Aorta (tissue), 5 donors: Measurements from ENCODE around the gene EWSR1. TPM values are rescaled to one million over a fixed set of nuclear protein-coding genes. Genes with fewer than 3 reads are reported as not detected.

Source experiments
- ATAC-seq: fragments of 200-7000 bp; cut with Tn5 transposase; one replicate; pipeline ENCODE4 v1.9.1; 2022; ENCODE audit warnings: moderate library complexity; ENCODE audit not compliant: low FRiP score
- DNase-seq, 2 donors: peaks; one replicate each; pipeline ENCODE4 v3.0.0-alpha.2; 2020
- H3K27ac ChIP-seq, 2 donors: one replicate each; pipeline ENCODE4 v1.5.1; 2013; ENCODE audit warnings: low read length in 2 of 2, mild to moderate bottlenecking in 2 of 2, moderate library complexity in 2 of 2, control low read depth in 1 of 2, inconsistent platforms in 1 of 2, low read depth in 1 of 2
- H3K27me3 ChIP-seq, 2 donors: one replicate each; pipeline ENCODE4 v1.6.1; 2013; ENCODE audit warnings: control low read depth in 1 of 2, low read length in 1 of 2, mild to moderate bottlenecking in 1 of 2, moderate library complexity in 1 of 2; ENCODE audit not compliant: insufficient read depth in 2 of 2, control insufficient read depth in 1 of 2
- H3K36me3 ChIP-seq, 2 donors: one replicate each; pipeline ENCODE4 v1.6.1; 2013; ENCODE audit warnings: control low read depth in 1 of 2, low read length in 1 of 2, mild to moderate bottlenecking in 1 of 2; ENCODE audit not compliant: insufficient read depth in 2 of 2, control insufficient read depth in 1 of 2
- H3K4me1 ChIP-seq, 2 donors: one replicate each; pipeline ENCODE4 v1.6.1; 2013; ENCODE audit warnings: low read length in 2 of 2, control low read depth in 1 of 2, mild to moderate bottlenecking in 1 of 2, moderate library complexity in 1 of 2; ENCODE audit not compliant: insufficient read depth in 2 of 2, control insufficient read depth in 1 of 2
- H3K4me3 ChIP-seq, 2 donors: one replicate each; pipeline ENCODE4 v1.5.1; 2013; ENCODE audit warnings: low read length in 2 of 2, control low read depth in 1 of 2, mild to moderate bottlenecking in 1 of 2
- H3K9me3 ChIP-seq: one replicate; pipeline ENCODE4 v1.6.1; 2013; ENCODE audit warnings: mild to moderate bottlenecking, low read length; ENCODE audit not compliant: control insufficient read depth
- WGBS, 2 donors: extraction: QIAGEN DNeasy Blood & Tissue Kit; methylation state at CpG; one replicate each; pipeline ENCODE4 v1.1.7; 2013; 5-methylcytosine and 5-hydroxymethylcytosine counted together
- intact Hi-C, 2 donors: fragments of 100-400 bp; cut with DNase I; formaldehyde crosslinking; loops; one replicate each; pipeline versions ENCODE4 v1.14.2 to v1.15.0; 2022
- polyA plus RNA-seq, 2 donors: library from polyadenylated mRNA; stranded (reverse); fragments of 200-250 nt; gene quantifications; one replicate each; pipeline ENCODE4 v1.2.3, GENCODE V29; 2013
- total RNA-seq, 2 donors: library from RNA; stranded (reverse); fragmentation: NEBNext Ultra II Directional; extraction: Animal tissue kit (Norgen Biotek cat#: 25700); gene quantifications; one replicate each; pipeline ENCODE4 v1.2.1, GENCODE V29; 2021
- donor health status: healthy with polysubstance abuse.
- donor health status: Bipolar disorder and iron deficiency.
- donor health status: DM: no; HTN: no; CAD: no.
- donor health status: DM: no; HTN: no; CAD: no.
- donor health status: DM: yes; HTN: yes; CAD: no.

Gene EWSR1
- total and polyA plus RNA-seq, 4 donors: 74.8 to 207 (median 180) TPM

DNA sequence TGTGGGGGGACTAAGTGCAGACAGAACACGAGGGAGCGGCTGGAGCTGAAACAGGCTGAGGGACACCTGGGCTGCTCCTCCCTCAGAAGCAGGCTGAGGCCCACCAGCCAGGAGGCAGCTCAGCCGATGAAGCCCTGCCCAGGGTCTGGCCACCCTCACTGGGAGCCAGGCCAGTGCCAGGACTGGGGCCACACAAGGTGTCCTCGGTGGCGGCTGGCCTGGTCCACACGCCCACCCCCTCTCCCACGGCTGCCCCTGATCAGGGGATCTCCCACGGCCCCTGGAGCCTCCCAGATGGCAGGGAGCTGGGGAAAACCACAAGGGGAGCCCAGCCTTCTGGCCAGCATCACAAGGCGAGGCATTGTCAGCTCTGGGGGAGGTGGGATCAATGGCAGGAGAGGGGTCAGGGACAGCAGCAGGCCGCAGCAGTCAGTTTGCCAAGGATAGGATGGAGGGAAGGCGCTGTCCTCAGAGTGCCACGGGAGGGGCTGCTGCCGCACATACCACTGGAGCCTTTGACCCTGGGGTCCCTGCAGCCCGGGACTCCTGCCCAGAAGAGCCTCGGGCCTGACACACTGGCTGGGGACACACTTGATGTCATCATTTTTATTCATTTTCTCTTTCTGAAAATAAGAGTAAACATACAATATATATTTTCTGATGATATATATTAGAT, 59.2 kb downstream of the EWSR1 start:
- intact Hi-C loops: no loop called here
- Histone ChIP-seq H3K27ac (no peak overlapping the region), H3K9me3 (no peaks in the 10 kb centered on the region), H3K27me3 (no peaks in the 10 kb centered on the region), H3K4me1 (no peaks in the 10 kb centered on the region), H3K4me3 (no peak overlapping the region), H3K36me3 (peaks cover 0 to 4% of the 10 kb centered on the region in 2 donors)
- DNase-seq (peak in 1 of 2 donors; percentile 51), ATAC-seq (peak; percentile 5)
- 86% methylated on average over 15 of the region's 15 CpGs for WGBS, 2 donors

DNA sequence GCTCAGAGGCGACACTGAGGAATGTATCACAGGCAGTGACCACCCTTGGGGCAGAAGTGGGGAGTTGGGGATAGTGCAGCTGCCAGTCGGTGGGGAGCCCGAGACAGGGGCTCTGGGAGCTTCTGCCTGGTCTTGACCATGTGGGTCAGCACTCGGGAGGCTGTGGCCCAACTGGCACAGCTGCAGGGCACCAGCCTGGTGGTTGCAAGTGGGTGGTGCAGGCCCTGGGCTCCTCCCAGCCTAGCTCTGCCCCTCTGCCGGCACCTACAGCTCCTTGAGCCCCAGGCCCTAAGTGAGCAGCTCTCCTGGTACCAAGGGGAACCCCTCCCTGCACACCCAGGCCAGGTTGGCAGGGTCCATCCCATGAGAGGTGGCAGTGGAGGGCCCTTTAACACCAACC, 60.0 kb downstream of the EWSR1 start:
- H3K27me3 ChIP-seq: no peaks in the 10 kb centered on the region
- no peak for ATAC-seq
- H3K36me3 ChIP-seq: peaks cover 0 to 7% of the 10 kb centered on the region in 2 donors
- no peaks in the 10 kb centered on the region for H3K9me3 ChIP-seq
- no peaks in the 10 kb centered on the region for H3K4me1 ChIP-seq
- H3K4me3 ChIP-seq: no peak overlapping the region
- DNase-seq: peak in 1 of 2 donors; percentile 63
- WGBS, 2 donors: 83 to 95% methylated on average over 4 to 5 of the region's 5 CpGs
- intact Hi-C loops: no loop called here
- H3K27ac ChIP-seq: no peak overlapping the region

DNA sequence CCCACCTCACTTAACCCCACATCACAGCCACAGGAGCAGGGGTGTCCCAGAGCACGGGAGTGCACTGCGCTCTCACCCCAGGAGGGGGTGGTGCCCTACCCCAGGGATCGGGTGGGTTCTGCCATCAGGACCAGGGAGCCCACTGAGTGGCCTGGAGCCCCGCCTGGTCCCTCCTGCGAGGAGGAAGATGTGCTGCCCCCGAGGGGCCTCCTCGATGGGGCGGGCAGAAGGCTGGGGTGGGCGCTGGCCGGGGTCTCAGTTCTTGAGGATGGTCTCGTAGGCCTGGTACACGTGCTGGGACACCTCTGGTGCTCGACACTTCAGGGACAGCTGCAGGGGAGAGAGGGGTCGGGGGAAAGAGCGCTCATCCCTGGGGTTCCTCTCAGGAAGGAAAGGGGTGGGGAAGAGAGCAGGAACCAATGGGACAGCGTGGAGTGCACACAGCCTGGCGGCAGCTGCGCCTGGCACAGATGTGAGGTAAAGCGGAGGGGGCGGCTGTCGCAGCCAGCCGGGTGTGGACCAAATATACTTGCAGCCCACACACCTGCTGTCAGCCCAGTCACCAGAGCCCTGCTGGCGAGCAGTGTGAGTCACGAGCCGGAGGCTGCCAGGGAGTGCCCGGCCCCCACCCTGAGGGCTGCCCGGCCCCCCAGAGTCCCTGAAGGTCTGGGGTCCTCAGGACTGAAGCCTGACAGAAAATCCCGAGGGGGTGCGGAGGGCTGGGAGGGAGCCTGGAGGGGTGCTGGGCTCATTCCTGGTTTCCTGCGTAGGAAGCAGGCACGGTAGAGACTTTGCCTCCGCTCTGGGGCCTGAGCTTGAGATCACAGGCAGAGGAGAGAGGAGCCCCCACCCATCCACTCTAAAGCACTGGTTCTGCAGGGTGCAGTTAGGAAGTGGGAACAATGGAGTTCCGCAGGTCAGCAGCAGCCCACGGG, 60.8 kb downstream of the EWSR1 start:
- no peaks in the 10 kb centered on the region for H3K9me3 ChIP-seq
- ATAC-seq: no peak
- no peaks in the 10 kb centered on the region for H3K4me1 ChIP-seq
- no peak overlapping the region for H3K4me3 ChIP-seq
- H3K27me3 ChIP-seq: no peaks in the 10 kb centered on the region
- DNase-seq: no peak
- H3K36me3 ChIP-seq: peaks cover 0 to 8% of the 10 kb centered on the region in 2 donors
- 85 to 86% methylated on average over 34 of the region's 34 CpGs for WGBS, 2 donors
- no peak overlapping the region for H3K27ac ChIP-seq
- intact Hi-C loops: no loop called here

DNA sequence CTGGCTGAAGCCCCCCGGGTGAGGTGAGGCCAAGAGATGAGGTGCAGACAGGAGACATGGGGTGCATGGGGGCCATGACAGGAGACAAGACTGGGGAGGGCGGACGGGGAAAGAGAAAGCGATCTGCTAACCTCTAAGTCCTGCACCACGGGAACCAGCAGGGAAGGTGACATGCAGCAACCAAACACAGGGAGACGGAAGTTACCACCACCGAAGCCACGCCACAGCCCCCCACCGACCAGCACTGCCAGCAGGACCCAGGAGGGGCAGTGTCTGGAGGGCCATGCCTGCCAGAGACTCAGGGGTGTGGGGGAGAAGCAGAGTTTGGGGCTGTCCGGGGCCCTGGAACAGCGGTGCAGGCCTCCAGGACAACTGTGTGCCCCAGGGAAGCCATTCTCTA, 61.5 kb downstream of the EWSR1 start:
- ATAC-seq (no peak), DNase-seq (no peak)
- intact Hi-C loops: no loop called here
- Histone ChIP-seq H3K4me3 (no peak overlapping the region), H3K27me3 (no peaks in the 10 kb centered on the region), H3K27ac (no peak overlapping the region), H3K36me3 (peaks cover 0 to 8% of the 10 kb centered on the region in 2 donors), H3K9me3 (no peaks in the 10 kb centered on the region), H3K4me1 (no peaks in the 10 kb centered on the region)
- WGBS, 2 donors: 86 to 92% methylated on average over 11 of the region's 11 CpGs

DNA sequence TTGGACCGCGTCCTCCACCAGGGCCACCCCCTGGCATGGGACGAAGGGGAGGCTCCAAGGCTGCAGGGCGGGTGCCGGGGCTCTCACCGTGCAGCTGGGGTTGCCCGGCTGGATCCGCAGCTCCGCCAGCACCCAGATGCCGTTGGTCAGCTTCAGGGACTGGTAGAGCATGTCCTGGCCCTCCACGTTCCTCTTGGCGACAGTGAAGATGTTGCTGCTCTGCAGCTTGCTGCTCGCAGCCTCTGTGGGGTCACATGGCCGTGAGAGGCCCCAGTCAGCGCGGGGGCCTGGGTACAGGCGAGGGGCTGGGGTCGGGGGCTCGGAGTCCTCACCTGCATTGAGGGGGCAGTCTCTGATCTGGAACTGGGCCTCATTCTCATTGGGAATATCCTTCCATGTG, 62.2 kb downstream of the EWSR1 start:
- 86 to 88% methylated on average over 19 of the region's 19 CpGs for WGBS, 2 donors

DNA sequence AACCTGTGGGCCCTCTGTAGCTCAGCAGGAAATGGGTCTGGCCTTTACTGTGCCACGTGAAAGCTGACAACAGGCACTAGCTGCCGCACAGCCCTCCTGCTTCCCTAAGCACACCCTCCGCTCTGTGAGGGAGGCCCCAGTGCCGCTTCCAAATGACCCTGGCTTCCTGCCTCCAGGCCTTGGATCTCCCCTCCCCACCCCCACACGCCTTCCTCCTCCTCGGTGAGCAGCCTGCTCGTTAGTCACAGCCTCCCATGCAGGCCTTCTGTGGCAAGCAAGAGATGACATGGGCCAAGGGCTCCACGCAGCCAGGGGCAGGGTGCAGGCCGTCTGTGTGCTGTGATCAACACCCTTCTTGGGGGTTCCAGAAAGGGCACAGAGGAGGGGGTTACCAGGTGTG, 62.7 kb downstream of the EWSR1 start:
- intact Hi-C loops: no loop called here
- Histone ChIP-seq H3K4me3 (no peak overlapping the region), H3K4me1 (no peaks in the 10 kb centered on the region), H3K27me3 (no peaks in the 10 kb centered on the region), H3K27ac (no peak overlapping the region), H3K9me3 (no peaks in the 10 kb centered on the region), H3K36me3 (peaks cover 0 to 8% of the 10 kb centered on the region in 2 donors)
- DNase-seq (peak; percentile 71 to 79), ATAC-seq (no peak)
- WGBS, 2 donors: 58 to 65% methylated on average over 9 of the region's 9 CpGs

More for the DNA sequence above, 62.2 kb downstream of the EWSR1 start:
- Histone ChIP-seq H3K4me1 (no peaks in the 10 kb centered on the region), H3K27ac (no peak overlapping the region), H3K4me3 (no peak overlapping the region), H3K9me3 (no peaks in the 10 kb centered on the region), H3K27me3 (no peaks in the 10 kb centered on the region), H3K36me3 (peaks cover 0 to 8% of the 10 kb centered on the region in 2 donors)
- intact Hi-C loops: no loop called here
- ATAC-seq (no peak), DNase-seq (peak in 1 of 2 donors; percentile 72)

DNA sequence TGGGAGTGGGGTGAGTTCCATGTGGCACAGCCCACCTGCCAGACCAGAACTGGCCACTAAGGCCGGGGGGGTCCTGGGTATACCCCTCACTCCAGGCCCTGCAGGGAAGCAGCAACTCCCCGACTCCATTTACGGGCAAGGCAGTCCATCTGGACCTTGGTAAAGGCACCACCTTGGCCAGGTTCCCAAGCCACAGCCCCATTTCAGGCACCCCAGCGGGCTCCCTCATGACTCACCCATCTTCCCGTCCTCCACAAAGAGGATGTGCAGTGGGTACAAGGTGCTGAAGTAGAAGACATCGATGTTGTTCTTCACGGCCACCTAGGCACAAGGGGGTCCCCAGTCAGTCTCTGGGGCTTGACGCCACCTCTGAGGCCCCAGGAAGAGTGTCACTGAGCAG, 63.1 kb downstream of the EWSR1 start:
- DNase-seq (no peak), ATAC-seq (no peak)
- Histone ChIP-seq H3K4me3 (no peak overlapping the region), H3K9me3 (no peaks in the 10 kb centered on the region), H3K36me3 (peaks cover 0 to 8% of the 10 kb centered on the region in 2 donors), H3K27ac (no peak overlapping the region), H3K27me3 (no peaks in the 10 kb centered on the region), H3K4me1 (no peaks in the 10 kb centered on the region)
- WGBS, 2 donors: 89 to 92% methylated on average over 8 of the region's 8 CpGs
- intact Hi-C loops: no loop called here

DNA sequence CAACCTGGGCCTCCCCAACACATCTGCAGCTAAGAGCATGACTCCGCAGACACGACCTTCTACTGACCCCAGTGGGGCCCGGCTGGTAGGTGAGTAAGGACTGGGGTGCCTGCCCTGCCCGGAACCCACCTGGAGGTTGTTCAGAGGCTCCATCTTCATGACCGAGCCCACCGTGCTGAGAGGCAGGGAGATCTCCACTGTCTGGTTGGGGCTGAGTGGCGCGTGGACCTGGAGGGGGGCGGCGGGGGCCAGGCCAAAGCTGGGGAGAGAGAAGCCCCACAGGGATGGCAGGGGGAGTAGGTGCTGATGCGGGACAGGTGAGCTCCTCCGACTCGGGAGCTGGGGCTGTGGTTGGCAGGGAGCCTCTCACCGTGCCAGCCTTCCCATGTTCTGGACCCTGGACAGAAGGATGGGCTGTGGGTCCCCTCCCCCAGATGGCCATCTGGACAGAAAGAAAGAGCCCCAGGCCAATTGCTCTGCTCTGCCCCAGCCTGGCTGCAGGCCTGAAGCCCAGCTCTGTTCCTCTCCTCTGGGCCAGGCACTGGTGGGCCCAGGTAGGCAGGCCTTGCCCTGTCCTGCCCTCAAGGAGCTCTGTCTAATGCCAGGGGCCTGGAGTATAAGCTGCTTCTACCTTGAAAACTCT, 63.7 kb downstream of the EWSR1 start:
- no peak overlapping the region for H3K4me3 ChIP-seq
- no peaks in the 10 kb centered on the region for H3K9me3 ChIP-seq
- no peak for DNase-seq
- no peaks in the 10 kb centered on the region for H3K4me1 ChIP-seq
- H3K27me3 ChIP-seq: no peaks in the 10 kb centered on the region
- no peak overlapping the region for H3K27ac ChIP-seq
- WGBS, 2 donors: 81 to 83% methylated on average over 14 of the region's 14 CpGs
- peaks cover 0 to 8% of the 10 kb centered on the region in 2 donors for H3K36me3 ChIP-seq
- no peak for ATAC-seq
- intact Hi-C loops: no loop called here
